Lower leg skin (tissue), 4 donors: ENCODE measurements around the gene GRK1. TPM values are rescaled to one million over a fixed set of nuclear protein-coding genes. Genes with fewer than 3 reads are reported as not detected.
A peak's percentile ranks its signal among the peaks of the same experiment; 100 is the strongest.

Experiments used
- DNase-seq, 2 donors: peaks; one replicate each; pipeline ENCODE4 v3.0.0-alpha.2; 2019; ENCODE audit warnings: low spot score in 2 of 2
- H3K4me3 ChIP-seq: fragments of 200-600 bp; sonication (generic); 2 replicates; pipeline ENCODE4 v1.5.1; 2017; ENCODE audit warnings: mild to moderate bottlenecking, low read depth; ENCODE audit not compliant: poor library complexity, severe bottlenecking
- POLR2A ChIP-seq, 2 donors: fragments of 450-650 bp; IDR thresholded peaks; one replicate each; pipeline ENCODE4 v1.6.1; 2016 to 2017; ENCODE audit warnings: antibody characterized with exemption in 2 of 2, mild to moderate bottlenecking in 1 of 2, moderate library complexity in 1 of 2
- WGBS, 2 donors: methylation state at CpG; one replicate each; pipeline ENCODE4 v1.1.5; 2018; 5-methylcytosine and 5-hydroxymethylcytosine counted together
- intact Hi-C: fragments of 100-400 bp; cut with DNase I; formaldehyde crosslinking; loops from one replicate; pipeline ENCODE4 v1.15.0; 2023; ENCODE audit warnings: low total_unique reads
- total RNA-seq, 4 donors: library from RNA; depleted of rRNA; stranded (reverse); fragments of >200 nt; gene quantifications; one replicate each; pipeline ENCODE4 v1.1.0, GENCODE V29; 2016
- TF ChIP-seq, protein P1 (sequence below), 3 donors: fragments of 450-650 bp; IDR thresholded peaks; one replicate each; pipeline ENCODE4 v1.5.1; 2016; ENCODE audit warnings: antibody characterized with exemption in 3 of 3, mild to moderate bottlenecking in 3 of 3, moderate library complexity in 2 of 3

Gene GRK1
- total RNA-seq, 4 donors from 2014 or later = not detected

DNA sequence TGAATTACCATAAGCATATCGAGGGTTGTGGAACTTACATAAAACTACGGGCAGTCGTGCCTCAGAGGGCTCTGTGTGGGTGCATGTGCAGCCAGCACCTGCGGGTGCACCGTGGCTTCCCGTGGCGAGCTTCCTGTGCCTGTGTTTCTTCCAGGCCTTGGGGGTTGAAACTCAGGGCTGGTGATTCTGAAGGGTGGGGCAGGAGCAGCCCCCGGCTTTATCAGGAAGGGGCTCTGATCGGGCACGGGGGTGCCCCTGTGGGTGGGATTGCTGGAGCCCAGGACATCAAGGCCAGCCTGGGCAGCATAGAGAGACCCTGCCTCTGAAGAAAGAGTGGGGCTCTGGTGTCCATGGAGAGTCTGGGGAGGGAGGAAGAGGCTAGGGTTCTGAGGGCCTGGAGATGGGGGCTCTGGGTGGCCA lies 20.1 kb upstream of the GRK1 start:
- TF ChIP-seq POLR2A (IDR thresholded peaks at IDR 0.05) = no peak
- TF ChIP-seq, protein P1, sequence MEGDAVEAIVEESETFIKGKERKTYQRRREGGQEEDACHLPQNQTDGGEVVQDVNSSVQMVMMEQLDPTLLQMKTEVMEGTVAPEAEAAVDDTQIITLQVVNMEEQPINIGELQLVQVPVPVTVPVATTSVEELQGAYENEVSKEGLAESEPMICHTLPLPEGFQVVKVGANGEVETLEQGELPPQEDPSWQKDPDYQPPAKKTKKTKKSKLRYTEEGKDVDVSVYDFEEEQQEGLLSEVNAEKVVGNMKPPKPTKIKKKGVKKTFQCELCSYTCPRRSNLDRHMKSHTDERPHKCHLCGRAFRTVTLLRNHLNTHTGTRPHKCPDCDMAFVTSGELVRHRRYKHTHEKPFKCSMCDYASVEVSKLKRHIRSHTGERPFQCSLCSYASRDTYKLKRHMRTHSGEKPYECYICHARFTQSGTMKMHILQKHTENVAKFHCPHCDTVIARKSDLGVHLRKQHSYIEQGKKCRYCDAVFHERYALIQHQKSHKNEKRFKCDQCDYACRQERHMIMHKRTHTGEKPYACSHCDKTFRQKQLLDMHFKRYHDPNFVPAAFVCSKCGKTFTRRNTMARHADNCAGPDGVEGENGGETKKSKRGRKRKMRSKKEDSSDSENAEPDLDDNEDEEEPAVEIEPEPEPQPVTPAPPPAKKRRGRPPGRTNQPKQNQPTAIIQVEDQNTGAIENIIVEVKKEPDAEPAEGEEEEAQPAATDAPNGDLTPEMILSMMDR (IDR thresholded peaks at IDR 0.05) = no peak
- no peak overlapping the region for H3K4me3 ChIP-seq
- intact Hi-C loops = no loop called here
- peak in 1 of 2 donors; percentile 78 for DNase-seq
- 44 to 54% methylated on average over 10 of the region's 10 CpGs for WGBS, 2 donors

DNA sequence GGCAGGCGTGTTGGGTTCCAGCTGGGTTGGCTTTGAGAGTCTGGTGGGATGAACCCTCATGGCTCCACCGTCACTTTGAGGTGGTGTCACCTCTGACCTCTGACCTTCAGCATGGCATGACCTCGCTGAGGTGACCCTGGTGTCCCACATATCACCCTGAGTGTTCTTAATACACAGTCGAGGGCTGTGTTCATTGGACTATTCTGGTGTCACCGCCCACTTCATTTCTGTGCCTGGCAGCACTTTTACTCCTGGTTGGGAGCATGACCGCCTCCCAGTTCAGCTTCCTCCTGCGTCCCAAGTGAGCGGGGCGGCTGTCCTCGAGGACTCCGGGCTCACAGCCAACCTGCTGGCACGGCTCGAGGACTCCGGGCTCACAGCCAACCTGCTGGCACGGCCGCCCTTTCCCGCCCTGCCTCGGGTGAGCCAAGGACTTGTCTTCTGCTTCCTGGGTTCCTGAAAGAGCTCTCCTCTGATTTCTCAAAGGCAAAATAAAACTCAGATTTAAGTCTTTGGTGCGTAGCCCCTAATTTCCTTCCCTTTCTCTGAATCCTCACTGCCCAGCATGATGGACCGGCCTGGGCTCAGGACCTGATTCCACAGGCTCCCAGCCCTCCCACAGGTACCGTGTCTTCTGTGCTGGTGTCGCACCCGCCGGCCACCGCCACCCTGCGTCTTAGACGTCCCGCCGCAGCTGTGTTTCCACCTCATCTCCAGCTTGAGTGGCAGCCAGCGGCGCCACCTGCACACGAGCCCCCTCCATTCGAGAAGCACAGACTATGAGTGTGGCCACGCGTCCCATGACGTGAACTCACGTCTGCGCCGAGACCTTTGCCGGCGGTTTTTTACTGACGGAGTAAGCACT lies 19.4 kb upstream of the GRK1 start:
- no peak for TF ChIP-seq POLR2A (IDR thresholded peaks at IDR 0.05)
- TF ChIP-seq, protein P1 (IDR thresholded peaks at IDR 0.05) = no peak
- DNase-seq = peak; percentile 79 to 96
- no peak overlapping the region for H3K4me3 ChIP-seq
- WGBS, 2 donors = 54 to 58% methylated on average over 34 to 41 of the region's 42 CpGs
- intact Hi-C loops = no loop called here

DNA sequence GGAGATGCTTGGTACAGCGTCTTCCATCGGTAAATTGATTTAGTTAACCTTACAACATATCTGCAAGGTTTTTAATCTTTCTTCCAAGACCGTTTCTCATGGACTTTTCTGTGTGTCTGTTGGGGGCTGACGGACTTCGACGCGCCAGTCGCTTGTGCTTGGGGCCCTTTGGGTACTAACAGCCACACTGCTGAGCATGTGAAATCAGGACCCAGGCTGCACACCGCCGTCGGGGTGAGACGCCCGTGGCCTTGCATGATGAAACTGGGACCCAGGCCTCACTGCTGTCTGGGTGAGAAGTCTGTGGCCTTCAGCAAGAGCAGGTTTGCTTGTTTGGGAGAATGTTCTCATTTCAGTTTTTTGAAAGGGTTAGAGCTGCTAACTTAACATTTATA lies 18.8 kb upstream of the GRK1 start:
- WGBS, 2 donors = 73 to 91% methylated on average over 13 of the region's 13 CpGs
- no peak for TF ChIP-seq POLR2A (IDR thresholded peaks at IDR 0.05)
- TF ChIP-seq, protein P1 (IDR thresholded peaks at IDR 0.05) = no peak
- intact Hi-C loops = no loop called here
- DNase-seq = peak in 1 of 2 donors; percentile 61
- H3K4me3 ChIP-seq = no peak overlapping the region

DNA sequence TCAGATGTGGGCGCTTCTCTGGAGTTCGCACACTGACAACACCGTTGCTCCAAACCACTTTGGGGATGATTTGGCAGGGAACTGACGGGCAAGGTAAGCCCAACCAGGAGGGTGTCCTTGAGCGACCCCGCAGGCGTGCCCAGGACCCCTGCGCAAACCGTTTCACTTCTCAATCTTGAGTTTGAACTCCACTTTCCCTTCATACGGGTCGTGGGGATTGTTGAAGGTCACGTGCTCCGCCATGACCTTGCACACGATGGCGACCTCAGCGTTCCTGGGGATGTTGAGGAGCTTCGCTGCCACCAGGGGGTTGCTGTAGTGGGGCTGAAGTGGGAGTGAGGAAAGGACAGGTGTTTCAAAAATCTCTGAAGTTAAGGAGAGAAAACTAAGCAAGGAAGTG lies 17.8 kb upstream of the GRK1 start:
- H3K4me3 ChIP-seq = no peak overlapping the region
- no peak for TF ChIP-seq POLR2A (IDR thresholded peaks at IDR 0.05)
- TF ChIP-seq, protein P1 (IDR thresholded peaks at IDR 0.05) = no peak
- intact Hi-C loops = no loop called here
- DNase-seq = peak in 1 of 2 donors; percentile 78
- WGBS, 2 donors = 92 to 93% methylated on average over 17 of the region's 17 CpGs

DNA sequence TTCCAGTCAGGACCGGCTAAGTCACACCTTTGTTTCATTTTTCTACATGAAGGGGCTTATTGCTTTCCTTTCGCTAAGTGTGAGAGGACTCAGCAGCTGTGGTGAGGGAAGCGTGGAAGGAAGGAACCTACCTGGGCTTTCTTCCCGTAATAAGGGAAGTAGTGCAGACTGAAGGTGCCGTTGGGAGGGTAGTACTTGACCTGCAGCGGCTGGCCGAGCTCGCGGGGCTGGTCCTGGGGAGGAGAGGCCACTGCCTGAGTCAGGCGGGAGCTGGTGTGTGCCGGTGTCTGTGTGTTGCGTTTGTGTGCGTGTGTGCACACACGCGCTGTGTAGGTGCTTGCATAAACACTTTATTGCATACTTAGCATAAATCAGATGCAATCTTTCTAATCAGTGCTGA lies 16.7 kb upstream of the GRK1 start:
- peak in 1 of 2 donors; percentile 56 for DNase-seq
- no peak overlapping the region for H3K4me3 ChIP-seq
- intact Hi-C loops = no loop called here
- 55 to 58% methylated on average over 15 of the region's 15 CpGs for WGBS, 2 donors
- TF ChIP-seq POLR2A (IDR thresholded peaks at IDR 0.05) = no peak
- TF ChIP-seq, protein P1 (IDR thresholded peaks at IDR 0.05) = no peak
